Cardiac fibroblast (primary cell): ENCODE results near the gene NPPC.
"Not testable (repeated sequence)": the region's sequence is repeated elsewhere in the genome, so short reads cannot be mapped to it uniquely, and the experiment has no call there.

ENCODE experiments used
- DNase-seq, 2 donors: peaks; one replicate each; pipeline versions ENCODE4 v3.0.0 to v3.0.0-alpha.2; 2010; ENCODE audit warnings: low read depth in 2 of 2
- H3K4me3 ChIP-seq, 2 donors: replicated peaks in 1 of 2; 1 replicate in 1 of 2; 2 replicates in 1 of 2; pipeline ENCODE4 v1.5.1; 2011; ENCODE audit warnings: low read depth in 2 of 2, low read length in 2 of 2, mild to moderate bottlenecking in 2 of 2, moderate library complexity in 1 of 2
- CTCF ChIP-seq: IDR thresholded peaks from one replicate; pipeline ENCODE4 v1.5.1; 2011; ENCODE audit warnings: low read depth, mild to moderate bottlenecking, low read length, inconsistent platforms

The NPPC gene

DNA sequence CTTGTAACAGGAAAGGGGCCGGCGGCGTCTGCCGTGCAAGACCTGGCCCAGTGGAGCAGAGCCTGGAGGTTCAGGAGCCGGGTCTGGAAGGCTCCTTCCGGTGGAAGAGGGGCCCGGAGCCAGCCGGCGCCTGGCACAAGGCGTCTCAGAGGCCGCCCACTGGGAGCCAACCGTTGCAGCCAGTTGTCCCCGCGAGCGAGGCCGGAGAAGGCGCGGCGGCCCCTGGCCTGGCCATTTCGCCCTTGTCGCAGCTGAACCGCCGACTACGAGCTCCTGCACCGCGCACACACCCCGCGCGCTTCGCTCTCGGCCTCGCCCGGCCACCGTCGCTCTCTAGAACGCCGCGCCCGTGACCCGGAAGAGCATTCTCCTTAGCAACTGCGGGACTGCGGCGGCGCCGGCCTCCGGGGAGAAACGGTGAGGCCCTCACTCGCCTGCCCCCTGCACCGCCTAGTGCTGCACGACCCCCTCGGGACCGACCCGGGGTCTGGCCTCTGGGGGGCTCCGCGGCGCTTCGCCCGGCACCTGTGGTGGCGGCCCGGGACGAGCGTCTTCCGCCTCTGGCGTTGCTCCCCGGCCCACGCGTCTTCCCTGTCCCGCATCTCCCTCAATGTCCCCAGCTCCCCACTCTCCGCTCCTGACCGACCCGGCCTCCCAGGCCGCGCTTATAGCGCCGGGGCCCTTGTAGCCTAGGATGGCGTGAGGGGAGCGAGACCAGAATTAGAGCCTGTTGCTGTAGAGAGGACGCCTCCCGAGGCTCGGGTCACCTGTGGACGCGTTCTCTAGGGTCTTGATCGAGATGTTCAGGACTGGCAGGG, 35.4 kb upstream of the NPPC start, which contains the start of gene DIS3L2:
Gene DIS3L2 (plus strand): TSS at position 365 of the 818 bp plus-strand sequence. CDS start 53,215 bp downstream, outside the sequence.
- DNase-seq: peak; percentile 83 to 86
- TF ChIP-seq CTCF: no peak
- peak within 1 kb of the TSS; percentile 89 to 90 for H3K4me3 ChIP-seq

DNA sequence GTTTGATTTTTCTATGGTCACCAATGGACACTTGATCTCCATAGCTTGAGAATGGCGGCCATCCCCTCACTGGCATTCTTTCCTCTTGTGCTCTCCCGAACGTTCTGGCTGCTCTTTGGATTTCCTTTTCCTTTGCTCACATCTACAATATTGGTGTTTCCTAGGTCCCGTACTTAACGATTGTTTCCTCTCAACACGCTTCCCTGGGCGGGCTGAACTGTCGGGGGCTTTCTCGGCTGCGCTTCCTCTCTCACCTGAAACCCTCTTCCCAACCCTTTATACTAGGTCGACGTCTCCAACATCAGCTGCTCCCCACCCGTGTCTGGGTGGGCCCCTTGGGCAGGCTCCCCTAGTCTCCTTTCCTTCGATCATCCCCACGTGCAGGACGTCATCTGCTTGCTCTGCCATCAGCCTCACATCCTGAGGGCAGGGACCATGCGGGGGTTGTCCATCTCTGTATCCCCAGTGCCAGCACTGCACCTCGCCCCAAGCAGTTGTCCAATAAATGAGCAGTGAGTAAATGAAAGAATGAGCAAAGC, 34.7 kb upstream of the NPPC start:
- H3K4me3 ChIP-seq: peak overlapping the region; percentile 89 to 90
- no peak for TF ChIP-seq CTCF
- DNase-seq: no peak

GRCh38 chr2:231957913-231958763, 31.9 kb upstream of the NPPC start:
- no peak overlapping the region for H3K4me3 ChIP-seq
- DNase-seq: no peak
- TF ChIP-seq CTCF: no peak

DNA sequence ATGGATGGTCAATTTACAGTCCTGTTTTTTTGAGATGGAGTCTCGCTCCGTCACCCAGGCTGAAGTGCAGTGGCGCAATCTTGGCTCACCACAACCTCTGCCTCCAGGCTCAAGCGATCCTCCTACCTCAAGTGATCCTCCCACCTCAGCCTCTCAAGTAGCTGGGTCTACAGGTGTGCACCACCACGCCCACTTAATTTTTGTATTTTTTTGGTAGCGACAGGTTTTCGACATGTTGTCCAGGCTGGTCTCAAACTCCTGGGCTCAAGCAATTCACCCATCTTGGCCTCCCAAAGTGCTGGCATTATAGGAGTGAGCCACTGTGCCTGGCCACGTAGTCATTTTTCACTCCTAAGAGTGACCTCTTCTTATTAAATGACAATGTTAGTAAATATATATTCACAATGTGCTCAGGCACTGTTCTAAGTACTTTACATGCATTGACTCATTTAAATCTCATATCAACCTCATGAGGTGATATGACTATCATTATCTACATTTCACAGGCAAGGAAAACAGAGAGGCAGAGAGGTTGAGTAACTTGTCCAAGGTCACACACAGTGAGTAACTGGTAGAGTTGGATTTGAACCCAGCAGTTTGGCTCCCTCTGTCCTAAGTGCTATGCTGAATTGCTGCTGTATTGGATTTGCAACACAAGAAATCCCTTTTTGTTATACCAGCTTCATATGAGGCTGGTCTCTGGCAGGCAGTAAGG, 29.7 kb upstream of the NPPC start:
- no peak overlapping the region for H3K4me3 ChIP-seq
- DNase-seq: no peak
- no peak for TF ChIP-seq CTCF

GRCh38 chr2:231951452-231952035, 25.3 kb upstream of the NPPC start:
- DNase-seq: no peak
- no peak overlapping the region for H3K4me3 ChIP-seq
- no peak for TF ChIP-seq CTCF

GRCh38 chr2:231947694-231948093, 21.5 kb upstream of the NPPC start:
- no peak overlapping the region for H3K4me3 ChIP-seq
- no peak for TF ChIP-seq CTCF
- no peak for DNase-seq

GRCh38 chr2:231947112-231947511, 20.9 kb upstream of the NPPC start:
- not testable (repeated sequence) for H3K4me3 ChIP-seq, DNase-seq
